HL-60 (cell line): ENCODE results near the gene FAM83C.

Source experiments
- DNase-seq, 2 experiments: peaks; one replicate each; pipeline ENCODE4 v3.0.0-alpha.2; 2010 to 2020; ENCODE audit warnings: low read depth in 1 of 2, low spot score in 1 of 2
- H3K27ac ChIP-seq: fragments of 250-450 bp; sonication (Bioruptor Pico); replicated peaks from 2 replicates; pipeline ENCODE4 v1.5.1; 2020; ENCODE audit warnings: mild to moderate bottlenecking, moderate library complexity
- H3K27me3 ChIP-seq: fragments of 250-450 bp; sonication (Bioruptor Pico); 2 replicates; pipeline ENCODE4 v1.5.1; 2021; ENCODE audit warnings: mild to moderate bottlenecking, moderate library complexity; ENCODE audit not compliant: insufficient read depth, poor library complexity, severe bottlenecking
- H3K4me3 ChIP-seq: replicated peaks from 2 replicates; pipeline ENCODE4 v1.5.1; 2011; ENCODE audit warnings: mild to moderate bottlenecking, control low read depth, low read length; ENCODE audit not compliant: insufficient read depth
- CTCF ChIP-seq: IDR thresholded peaks from one replicate; pipeline ENCODE4 v1.5.1; 2011; ENCODE audit warnings: low read length, control low read depth, inconsistent platforms; ENCODE audit not compliant: insufficient read depth
- GABPA ChIP-seq: IDR thresholded peaks from 2 replicates; pipeline ENCODE4 v1.6.1; 2012; ENCODE audit warnings: low read depth
- POLR2AphosphoS5 ChIP-seq: IDR thresholded peaks from 2 replicates; pipeline ENCODE4 v1.6.1; 2012; ENCODE audit warnings: low read depth
- REST ChIP-seq: IDR thresholded peaks from 2 replicates; pipeline ENCODE4 v1.6.1; 2012; ENCODE audit warnings: low read depth; ENCODE audit not compliant: insufficient replicate concordance
- SPI1 ChIP-seq: IDR thresholded peaks from 2 replicates; pipeline ENCODE4 v1.6.1; 2012; ENCODE audit warnings: low read depth, mild to moderate bottlenecking, borderline replicate concordance

The FAM83C gene

GRCh38 chr20:35312318-35312717 lies 20.1 kb upstream of the FAM83C start:
- TF ChIP-seq CTCF, result no peak
- no peak for TF ChIP-seq GABPA
- Histone ChIP-seq H3K4me3 (no peak overlapping the region), H3K27ac (no peak overlapping the region), H3K27me3 (no peaks in the 10 kb centered on the region)
- DNase-seq, result no peak

- TF ChIP-seq SPI1 (no peak), POLR2AphosphoS5 (no peak), REST (no peak), GABPA (no peak), CTCF (no peak)
- Histone ChIP-seq H3K27ac (no peak overlapping the region), H3K27me3 (no peaks in the 10 kb centered on the region), H3K4me3 (no peak overlapping the region)
- DNase-seq, result no peak
These were observed 19.6 kb upstream of the FAM83C start for GRCh38 chr20:35311822-35312221.

DNA sequence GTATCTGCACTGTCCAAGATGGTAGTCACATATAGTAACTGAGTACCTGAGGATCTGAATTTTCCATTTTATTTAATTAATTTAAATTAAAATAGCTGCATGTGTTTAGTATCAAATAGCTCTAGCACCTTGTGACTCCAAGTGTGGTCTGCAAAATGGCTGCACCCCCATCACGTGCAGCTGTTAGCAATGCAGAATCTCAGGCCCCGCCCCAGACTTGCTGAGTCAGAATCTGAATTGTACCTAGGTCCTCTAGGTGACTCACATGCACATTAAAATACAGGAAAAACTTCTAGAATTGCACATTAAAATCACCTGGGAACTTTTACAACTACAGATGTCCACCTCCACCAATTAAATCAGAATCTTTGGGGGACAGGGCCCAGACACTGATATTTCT lies 19.2 kb upstream of the FAM83C start:
- DNase-seq, result no peak
- Histone ChIP-seq H3K4me3 (no peak overlapping the region), H3K27me3 (no peaks in the 10 kb centered on the region), H3K27ac (no peak overlapping the region)
- TF ChIP-seq SPI1 (no peak), CTCF (no peak), GABPA (no peak), REST (no peak), POLR2AphosphoS5 (no peak)

DNA sequence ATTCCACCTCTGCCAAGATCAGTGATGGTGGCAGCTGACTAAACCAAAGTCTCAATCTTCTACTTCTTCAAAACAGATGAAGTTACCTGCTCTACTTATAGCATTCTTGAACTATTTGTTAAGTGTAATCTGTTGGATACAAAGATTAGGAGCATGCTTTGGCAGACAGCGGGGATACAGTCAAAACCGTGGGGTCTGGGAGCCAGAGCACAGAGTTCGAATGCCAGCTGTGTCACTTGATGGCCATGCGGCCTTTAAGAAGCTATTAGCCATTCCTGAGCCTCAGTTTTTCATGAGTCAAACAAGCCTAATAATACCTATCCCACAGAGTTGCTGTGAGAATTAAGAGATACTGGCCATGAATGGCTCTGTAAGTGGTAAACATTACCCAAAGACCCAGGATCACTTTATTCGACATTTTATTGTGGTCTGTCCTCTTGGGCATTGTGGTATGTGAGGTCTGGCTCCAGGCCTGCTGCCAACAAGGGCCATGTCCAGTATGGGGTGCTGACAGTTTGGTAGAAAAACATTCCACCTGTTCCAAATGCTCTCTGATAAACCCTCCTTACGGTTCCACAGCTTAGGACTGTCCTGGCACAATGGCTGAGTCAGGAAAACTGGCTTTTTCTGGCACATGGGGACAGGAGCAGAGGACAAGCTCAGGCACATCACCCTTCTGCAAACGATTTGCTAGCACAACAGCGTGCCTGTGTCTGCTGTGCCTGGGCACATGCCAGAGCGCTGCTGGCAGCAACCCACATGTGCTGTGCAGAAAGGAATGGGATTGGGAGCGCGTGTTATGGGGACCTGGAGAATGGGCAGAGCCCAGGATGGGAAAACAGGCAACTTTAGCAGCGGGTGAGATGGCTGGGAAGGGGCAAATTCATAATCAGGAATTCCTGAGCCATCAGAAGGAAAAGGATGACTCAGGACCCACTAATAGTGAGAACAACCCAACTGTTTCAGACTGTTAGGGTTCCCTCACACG lies 15.7 kb upstream of the FAM83C start:
- Histone ChIP-seq H3K27me3 (no peaks in the 10 kb centered on the region), H3K4me3 (no peak overlapping the region), H3K27ac (peak overlapping the region; percentile 62)
- TF ChIP-seq POLR2AphosphoS5 (no peak), REST (no peak), SPI1 (no peak), GABPA (no peak), CTCF (no peak)
- no peak for DNase-seq
